SK-N-SH (cell line): ENCODE data around the gene TP53I13. TPM values are rescaled to one million over a fixed set of nuclear protein-coding genes. Genes with fewer than 3 reads are reported as not detected.
A peak's percentile ranks its signal among the peaks of the same experiment; 100 is the strongest.

ENCODE experiments used
- CHD2 ChIP-seq: fragments of 150-350 bp; IDR thresholded peaks from 2 replicates; pipeline ENCODE4 v1.6.1; 2018; ENCODE audit warnings: low read length; ENCODE audit not compliant: partially characterized antibody
- GABPA ChIP-seq: IDR thresholded peaks from 2 replicates; pipeline ENCODE4 v1.4.0; 2012; ENCODE audit warnings: low read depth, mild to moderate bottlenecking
- RCOR1 ChIP-seq: fragments of 150-350 bp; IDR thresholded peaks from 2 replicates; pipeline ENCODE4 v1.6.1; 2017; ENCODE audit warnings: antibody characterized with exemption, low read length
- RFX5 ChIP-seq: IDR thresholded peaks from 2 replicates; pipeline ENCODE4 v1.6.1; 2012; ENCODE audit warnings: mild to moderate bottlenecking, improper control_type of control experiment, low read length
- RXRA ChIP-seq: IDR thresholded peaks from 2 replicates; pipeline ENCODE4 v1.4.0; 2012; ENCODE audit warnings: low read depth, mild to moderate bottlenecking, borderline replicate concordance
- SMC3 ChIP-seq: IDR thresholded peaks from 2 replicates; pipeline ENCODE4 v1.6.1; 2012; ENCODE audit warnings: low read depth, low read length, improper control_type of control experiment
- TAF1 ChIP-seq: IDR thresholded peaks from 2 replicates; pipeline ENCODE4 v1.6.1; 2012; ENCODE audit warnings: low read depth, mild to moderate bottlenecking, low read length, moderate library complexity, borderline replicate concordance
- ZBTB33 ChIP-seq: IDR thresholded peaks from 2 replicates; pipeline ENCODE4 v1.4.0; 2012; ENCODE audit warnings: low read depth, borderline replicate concordance
- polyA plus RNA-seq, 3 experiments: library from polyadenylated mRNA; depleted of rRNA; stranded (reverse); fragments of >200 nt; gene quantifications; 2 replicates each; pipeline ENCODE4 v1.2.3, GENCODE V29; 2012
- TF ChIP-seq, protein P1 (sequence below): IDR thresholded peaks from 2 replicates; pipeline ENCODE4 v1.4.0; 2012; ENCODE audit warnings: low read depth
- TF ChIP-seq, protein P2 (sequence below): fragments of 200-600 bp; sonication (generic); IDR thresholded peaks from 2 replicates; pipeline ENCODE4 v1.6.1; 2017; ENCODE audit warnings: antibody characterized with exemption, mild to moderate bottlenecking, moderate library complexity
- TF ChIP-seq, protein P3 (sequence below): fragments of 150-350 bp; IDR thresholded peaks from 2 replicates; pipeline ENCODE4 v1.6.1; 2017; ENCODE audit warnings: antibody characterized with exemption, low read length, low read depth, borderline replicate concordance
- TF ChIP-seq, protein P4 (sequence below): IDR thresholded peaks from 2 replicates; pipeline ENCODE4 v1.4.0; 2012; ENCODE audit warnings: low read depth, borderline replicate concordance

TP53I13 gene
- polyA plus RNA-seq, 1 of the 3 experiments (the other 2 are of a cell fraction) = 39.2 TPM

DNA sequence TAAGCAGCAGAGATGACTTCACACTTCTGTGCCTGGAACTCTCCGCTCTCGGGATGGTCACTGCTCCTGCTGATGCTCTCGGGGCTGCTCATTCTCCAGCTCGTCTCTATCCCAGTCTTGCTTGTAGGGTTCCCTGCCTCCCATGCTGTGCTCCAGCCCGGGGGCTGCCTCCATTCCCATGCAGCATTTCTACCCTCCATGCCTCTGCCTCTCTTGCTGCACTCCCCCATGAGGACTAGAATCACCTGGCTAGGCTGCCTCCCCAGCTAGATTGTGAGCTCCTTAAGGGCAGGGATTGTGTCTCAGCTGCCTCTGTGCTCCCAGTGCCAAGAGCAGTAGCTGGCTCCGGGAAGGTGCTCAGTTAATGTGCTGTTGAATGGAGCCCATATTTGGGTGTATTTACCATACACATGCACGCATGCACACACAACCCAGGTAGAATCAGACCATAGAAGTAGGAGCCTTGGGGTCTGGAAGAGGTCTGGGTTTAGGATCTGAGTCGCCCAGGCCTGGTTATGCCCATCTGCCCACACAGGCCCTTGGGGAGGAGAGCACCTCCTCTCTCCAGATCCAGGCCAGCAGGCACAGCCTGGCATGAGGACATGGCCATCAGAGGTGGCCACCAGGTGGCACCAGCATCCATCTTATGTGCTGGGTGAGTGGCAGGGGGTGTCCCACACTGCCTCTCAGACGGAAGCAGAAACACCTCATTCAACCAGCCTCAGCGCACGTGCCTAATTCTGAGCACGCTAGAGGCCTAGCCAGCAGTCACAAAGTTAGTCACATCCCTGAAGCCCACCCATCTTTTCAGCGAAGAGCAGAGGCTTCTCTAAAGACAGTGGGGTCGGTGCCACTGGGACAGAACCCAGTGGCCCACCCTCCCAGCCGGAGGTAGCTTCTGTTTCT is 11.6 kb downstream of the TP53I13 start (continued):
- TF ChIP-seq, protein P1, sequence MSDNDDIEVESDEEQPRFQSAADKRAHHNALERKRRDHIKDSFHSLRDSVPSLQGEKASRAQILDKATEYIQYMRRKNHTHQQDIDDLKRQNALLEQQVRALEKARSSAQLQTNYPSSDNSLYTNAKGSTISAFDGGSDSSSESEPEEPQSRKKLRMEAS = peak; percentile 91
- TF ChIP-seq SMC3 = peak; percentile 90
- no peak for TF ChIP-seq TAF1
- TF ChIP-seq, protein P2, sequence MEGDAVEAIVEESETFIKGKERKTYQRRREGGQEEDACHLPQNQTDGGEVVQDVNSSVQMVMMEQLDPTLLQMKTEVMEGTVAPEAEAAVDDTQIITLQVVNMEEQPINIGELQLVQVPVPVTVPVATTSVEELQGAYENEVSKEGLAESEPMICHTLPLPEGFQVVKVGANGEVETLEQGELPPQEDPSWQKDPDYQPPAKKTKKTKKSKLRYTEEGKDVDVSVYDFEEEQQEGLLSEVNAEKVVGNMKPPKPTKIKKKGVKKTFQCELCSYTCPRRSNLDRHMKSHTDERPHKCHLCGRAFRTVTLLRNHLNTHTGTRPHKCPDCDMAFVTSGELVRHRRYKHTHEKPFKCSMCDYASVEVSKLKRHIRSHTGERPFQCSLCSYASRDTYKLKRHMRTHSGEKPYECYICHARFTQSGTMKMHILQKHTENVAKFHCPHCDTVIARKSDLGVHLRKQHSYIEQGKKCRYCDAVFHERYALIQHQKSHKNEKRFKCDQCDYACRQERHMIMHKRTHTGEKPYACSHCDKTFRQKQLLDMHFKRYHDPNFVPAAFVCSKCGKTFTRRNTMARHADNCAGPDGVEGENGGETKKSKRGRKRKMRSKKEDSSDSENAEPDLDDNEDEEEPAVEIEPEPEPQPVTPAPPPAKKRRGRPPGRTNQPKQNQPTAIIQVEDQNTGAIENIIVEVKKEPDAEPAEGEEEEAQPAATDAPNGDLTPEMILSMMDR = peak; percentile 85
- TF ChIP-seq, protein P3, sequence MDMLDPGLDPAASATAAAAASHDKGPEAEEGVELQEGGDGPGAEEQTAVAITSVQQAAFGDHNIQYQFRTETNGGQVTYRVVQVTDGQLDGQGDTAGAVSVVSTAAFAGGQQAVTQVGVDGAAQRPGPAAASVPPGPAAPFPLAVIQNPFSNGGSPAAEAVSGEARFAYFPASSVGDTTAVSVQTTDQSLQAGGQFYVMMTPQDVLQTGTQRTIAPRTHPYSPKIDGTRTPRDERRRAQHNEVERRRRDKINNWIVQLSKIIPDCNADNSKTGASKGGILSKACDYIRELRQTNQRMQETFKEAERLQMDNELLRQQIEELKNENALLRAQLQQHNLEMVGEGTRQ = no peak
- no peak for TF ChIP-seq RFX5
- no peak for TF ChIP-seq ZBTB33
- TF ChIP-seq GABPA = no peak
- TF ChIP-seq CHD2 = peak; percentile 33
- TF ChIP-seq RXRA = no peak
- 0 out of 2 replicates have a peak, but pooled peaks have one; percentile 21 for TF ChIP-seq RCOR1
- TF ChIP-seq, protein P4, sequence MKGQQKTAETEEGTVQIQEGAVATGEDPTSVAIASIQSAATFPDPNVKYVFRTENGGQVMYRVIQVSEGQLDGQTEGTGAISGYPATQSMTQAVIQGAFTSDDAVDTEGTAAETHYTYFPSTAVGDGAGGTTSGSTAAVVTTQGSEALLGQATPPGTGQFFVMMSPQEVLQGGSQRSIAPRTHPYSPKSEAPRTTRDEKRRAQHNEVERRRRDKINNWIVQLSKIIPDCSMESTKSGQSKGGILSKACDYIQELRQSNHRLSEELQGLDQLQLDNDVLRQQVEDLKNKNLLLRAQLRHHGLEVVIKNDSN = no peak
